NCI-H2107 (cell line): ENCODE results near the gene SCYL1.

Experiments
- DNase-seq: peaks from one replicate; lab custom pipeline; 2025; lab: John Stamatoyannopoulos, UW

Gene SCYL1

DNA sequence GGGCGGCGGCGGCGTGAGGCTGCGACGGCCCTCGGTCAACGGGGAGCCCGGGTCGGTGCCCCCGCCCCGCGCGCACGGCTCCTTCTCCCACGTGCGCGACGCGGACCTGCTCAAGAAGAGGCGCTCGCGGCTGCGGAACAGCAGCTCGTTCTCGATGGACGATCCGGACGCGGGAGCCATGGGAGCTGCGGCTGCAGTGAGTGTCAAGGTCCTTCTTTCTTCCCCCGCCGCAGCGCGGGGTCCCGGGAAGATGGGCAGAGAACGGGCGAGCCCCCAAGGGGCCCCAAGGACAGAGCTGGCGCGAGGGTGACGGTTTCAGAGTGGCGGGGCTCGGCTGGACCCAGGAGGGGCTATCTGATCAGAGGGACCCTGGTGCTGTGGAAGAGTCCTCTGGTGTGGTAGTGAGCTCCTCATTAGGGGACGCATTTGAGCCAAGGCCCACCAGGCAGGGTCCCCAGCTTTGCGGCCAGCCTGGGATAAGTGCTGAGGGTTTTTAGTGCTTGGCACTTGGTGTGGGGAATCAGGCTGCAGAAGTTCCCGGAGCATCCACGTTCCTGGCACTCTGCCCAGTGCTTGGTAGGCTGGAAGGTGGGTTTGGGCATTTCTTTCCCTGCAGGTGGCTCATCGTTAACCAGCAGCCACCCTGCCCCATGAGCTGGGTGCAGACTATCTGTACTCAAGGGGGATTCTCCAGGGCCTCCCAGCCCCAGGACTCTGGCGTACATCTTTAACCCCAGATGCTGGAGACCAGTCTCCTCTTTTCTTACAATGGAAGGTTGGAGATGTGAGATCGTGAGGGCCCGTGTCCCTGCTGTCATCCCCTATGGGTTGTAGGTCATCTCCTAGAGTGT lies 60.7 kb downstream of the SCYL1 start:
- no peak for DNase-seq

DNA sequence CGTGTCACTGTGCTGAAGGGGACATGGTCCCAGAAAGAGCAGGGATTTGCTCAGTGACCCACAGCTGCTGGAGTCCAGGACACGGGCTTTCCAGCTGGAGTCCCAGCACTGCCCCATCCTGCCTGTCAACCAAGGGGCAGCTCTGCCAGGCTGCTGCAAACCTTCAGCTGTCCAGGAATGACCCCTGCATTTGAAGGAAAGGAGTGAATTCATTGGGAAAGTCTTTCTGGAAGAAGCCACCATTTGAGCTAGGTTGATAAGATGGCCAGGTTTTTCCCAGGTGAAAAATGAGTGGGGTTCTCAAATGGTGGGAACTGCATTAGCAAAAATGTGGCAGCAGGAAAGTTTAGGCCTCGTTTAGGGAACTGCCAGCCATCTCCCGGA lies 61.4 kb downstream of the SCYL1 start:
- DNase-seq, result no peak

DNA sequence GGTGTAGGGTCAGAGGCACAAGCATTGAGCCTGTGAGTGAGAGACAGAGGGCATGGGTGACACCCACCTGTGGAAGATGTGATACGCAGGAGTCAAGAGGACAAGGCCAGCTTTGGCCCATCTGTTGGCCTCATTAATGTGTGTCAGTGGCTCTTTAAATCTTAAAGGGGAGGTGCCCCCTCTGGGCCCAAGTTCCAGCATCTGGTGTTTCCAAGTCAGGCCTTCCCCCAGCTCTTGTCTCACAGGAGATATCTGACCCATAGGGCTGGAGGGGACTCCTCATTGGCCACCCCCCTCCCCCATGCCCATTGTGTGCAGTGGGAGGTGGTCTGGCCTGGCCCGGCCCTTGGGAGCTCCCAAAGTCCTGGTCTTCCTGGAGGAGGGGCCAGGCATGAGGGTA lies 61.8 kb downstream of the SCYL1 start:
- no peak for DNase-seq
